Endothelial cell of umbilical vein (primary cell): ENCODE measurements around the gene AP2B1.

Experiments used
- CTCF ChIP-seq, 2 donors: IDR thresholded peaks; 1 replicate in 1 of 2; 2 replicates in 1 of 2; pipeline ENCODE4 v1.5.1; 2011; ENCODE audit warnings: low read length in 2 of 2, mild to moderate bottlenecking in 2 of 2, moderate library complexity in 2 of 2, control low read depth in 1 of 2, inconsistent platforms in 1 of 2, low read depth in 1 of 2; ENCODE audit not compliant: insufficient read depth in 1 of 2; ENCODE audit errors: extremely low read depth in 1 of 2
- EZH2 ChIP-seq: IDR thresholded peaks from 2 replicates; pipeline ENCODE4 v1.6.1; 2012; ENCODE audit warnings: borderline replicate concordance, low read depth, mild to moderate bottlenecking, moderate library complexity, low read length, inconsistent platforms; ENCODE audit not compliant: severe bottlenecking
- POLR2A ChIP-seq: IDR thresholded peaks from 2 replicates; pipeline ENCODE4 v1.6.1; 2012; ENCODE audit warnings: low read depth, mild to moderate bottlenecking, control low read depth, low read length
- TF ChIP-seq, protein P1 (sequence below): IDR thresholded peaks from 2 replicates; pipeline ENCODE4 v1.6.1; 2011; ENCODE audit not compliant: insufficient read depth, insufficient read length

GRCh38 chr17:35766903-35767510, 179.9 kb downstream of the AP2B1 start:
- TF ChIP-seq CTCF (IDR thresholded peaks at IDR 0.05; ENCODE audit: extremely low read depth in 1 of 2, insufficient read depth in 1 of 2, low read depth in 1 of 2, low read length in 2 of 2), result peak; percentile 41 to 57
- TF ChIP-seq EZH2, result no peak
- no peak for TF ChIP-seq POLR2A
- TF ChIP-seq, protein P1, sequence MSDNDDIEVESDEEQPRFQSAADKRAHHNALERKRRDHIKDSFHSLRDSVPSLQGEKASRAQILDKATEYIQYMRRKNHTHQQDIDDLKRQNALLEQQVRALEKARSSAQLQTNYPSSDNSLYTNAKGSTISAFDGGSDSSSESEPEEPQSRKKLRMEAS, result no peak
